GM12864 (cell line): ENCODE data around the gene SSBP3.

Source experiments
- DNase-seq: peaks from one replicate; pipeline ENCODE4 v3.0.0-alpha.2; 2011; ENCODE audit warnings: low read depth
- H3K4me3 ChIP-seq: 2 replicates; pipeline ENCODE4 v1.5.1; 2011; ENCODE audit warnings: mild to moderate bottlenecking, low read depth, low read length, control low read depth
- TF ChIP-seq, protein P1 (sequence below): IDR thresholded peaks from 2 replicates; pipeline ENCODE4 v1.5.1; 2011; ENCODE audit warnings: low read depth, mild to moderate bottlenecking, moderate library complexity, low read length, control low read depth, inconsistent platforms; ENCODE audit errors: missing control alignments

Gene SSBP3

GRCh38 chr1:54417123-54417522 is 10.9 kb upstream of the SSBP3 start:
- no peak overlapping the region for H3K4me3 ChIP-seq
- DNase-seq, result no peak
- TF ChIP-seq, protein P1, sequence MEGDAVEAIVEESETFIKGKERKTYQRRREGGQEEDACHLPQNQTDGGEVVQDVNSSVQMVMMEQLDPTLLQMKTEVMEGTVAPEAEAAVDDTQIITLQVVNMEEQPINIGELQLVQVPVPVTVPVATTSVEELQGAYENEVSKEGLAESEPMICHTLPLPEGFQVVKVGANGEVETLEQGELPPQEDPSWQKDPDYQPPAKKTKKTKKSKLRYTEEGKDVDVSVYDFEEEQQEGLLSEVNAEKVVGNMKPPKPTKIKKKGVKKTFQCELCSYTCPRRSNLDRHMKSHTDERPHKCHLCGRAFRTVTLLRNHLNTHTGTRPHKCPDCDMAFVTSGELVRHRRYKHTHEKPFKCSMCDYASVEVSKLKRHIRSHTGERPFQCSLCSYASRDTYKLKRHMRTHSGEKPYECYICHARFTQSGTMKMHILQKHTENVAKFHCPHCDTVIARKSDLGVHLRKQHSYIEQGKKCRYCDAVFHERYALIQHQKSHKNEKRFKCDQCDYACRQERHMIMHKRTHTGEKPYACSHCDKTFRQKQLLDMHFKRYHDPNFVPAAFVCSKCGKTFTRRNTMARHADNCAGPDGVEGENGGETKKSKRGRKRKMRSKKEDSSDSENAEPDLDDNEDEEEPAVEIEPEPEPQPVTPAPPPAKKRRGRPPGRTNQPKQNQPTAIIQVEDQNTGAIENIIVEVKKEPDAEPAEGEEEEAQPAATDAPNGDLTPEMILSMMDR, result no peak

- no peak overlapping the region for H3K4me3 ChIP-seq
- TF ChIP-seq, protein P1, result no peak
- DNase-seq, result no peak
These were observed 10.2 kb upstream of the SSBP3 start for GRCh38 chr1:54416435-54416834.

- H3K4me3 ChIP-seq, result no peak overlapping the region
- TF ChIP-seq, protein P1, result no peak
- DNase-seq, result no peak
These were observed 9.8 kb upstream of the SSBP3 start for GRCh38 chr1:54415991-54416390.

DNA sequence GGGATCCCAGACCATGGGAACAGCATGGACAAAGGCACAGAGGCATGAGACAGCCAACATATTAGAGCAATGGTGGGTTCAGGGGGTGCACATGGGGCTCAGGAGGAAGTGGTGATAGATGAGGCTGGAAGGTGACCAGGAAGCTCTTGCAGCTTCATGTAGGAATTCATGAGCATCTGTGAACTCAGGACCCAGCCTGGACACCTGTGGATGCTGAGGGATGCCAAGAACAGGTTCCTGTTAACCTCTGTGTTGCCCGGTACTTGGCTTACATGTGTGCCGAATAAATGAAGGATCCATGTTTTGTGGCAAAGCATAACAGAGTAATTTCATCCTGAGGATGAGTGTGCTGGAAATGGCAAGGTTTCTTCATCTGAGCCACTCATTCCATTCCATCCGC is 9.3 kb upstream of the SSBP3 start:
- DNase-seq, result no peak
- no peak overlapping the region for H3K4me3 ChIP-seq

DNA sequence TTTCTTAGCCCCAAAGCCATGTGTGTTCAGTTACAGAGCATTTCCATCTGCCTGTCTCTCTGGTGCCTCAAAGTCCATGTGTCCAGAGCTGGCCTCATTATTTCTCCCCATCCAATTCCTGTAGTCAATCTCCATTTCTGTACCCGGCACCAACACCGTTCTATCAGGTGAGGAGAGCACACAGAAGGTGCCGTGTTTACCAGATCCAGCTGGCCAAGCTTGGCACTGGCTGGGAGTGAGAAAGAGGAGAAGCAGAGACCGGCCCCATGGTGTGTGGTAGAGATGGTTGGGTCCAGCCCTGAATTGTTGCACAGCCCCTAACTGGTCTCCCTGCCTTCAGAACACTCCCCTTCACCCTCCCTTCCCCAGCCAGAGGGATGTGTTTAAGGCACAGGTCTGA is 7.5 kb upstream of the SSBP3 start:
- TF ChIP-seq, protein P1, result no peak
- no peak for DNase-seq
- no peak overlapping the region for H3K4me3 ChIP-seq

More for the DNA sequence above, 9.3 kb upstream of the SSBP3 start:
- TF ChIP-seq, protein P1, result no peak

GRCh38 chr1:54413295-54413694 is 7.1 kb upstream of the SSBP3 start:
- TF ChIP-seq, protein P1, result no peak
- no peak overlapping the region for H3K4me3 ChIP-seq
- DNase-seq, result no peak

- no peak for DNase-seq
- no peak overlapping the region for H3K4me3 ChIP-seq
- TF ChIP-seq, protein P1, result no peak
These were observed 4.2 kb upstream of the SSBP3 start for GRCh38 chr1:54410359-54410758.
